PC-9 (cell line): ENCODE measurements around the gene DOCK2.

Source experiments
- CTCF ChIP-seq: fragments of 200-600 bp; sonication (generic); conservative IDR thresholded peaks from 2 replicates; pipeline ENCODE4 v1.6.1; 2017; ENCODE audit warnings: mixed run types, antibody characterized with exemption, mild to moderate bottlenecking, moderate library complexity
- EZH2 ChIP-seq: fragments of 200-600 bp; sonication (generic); IDR thresholded peaks from 2 replicates; pipeline ENCODE4 v1.8.0; 2017; ENCODE audit warnings: antibody characterized with exemption, low read depth

- TF ChIP-seq CTCF: no peak
- TF ChIP-seq EZH2: no peak
These were observed 191.3 kb downstream of the DOCK2 start for GRCh38 chr5:169828385-169828784.
